Measurements from ENCODE around the gene AP1AR. TPM values are rescaled to one million over a fixed set of nuclear protein-coding genes. Genes with fewer than 3 reads are reported as not detected.

AP1AR gene
- total and polyA plus RNA-seq, 4 donors, result 7.6 to 14.7 (median 7.8) TPM

DNA sequence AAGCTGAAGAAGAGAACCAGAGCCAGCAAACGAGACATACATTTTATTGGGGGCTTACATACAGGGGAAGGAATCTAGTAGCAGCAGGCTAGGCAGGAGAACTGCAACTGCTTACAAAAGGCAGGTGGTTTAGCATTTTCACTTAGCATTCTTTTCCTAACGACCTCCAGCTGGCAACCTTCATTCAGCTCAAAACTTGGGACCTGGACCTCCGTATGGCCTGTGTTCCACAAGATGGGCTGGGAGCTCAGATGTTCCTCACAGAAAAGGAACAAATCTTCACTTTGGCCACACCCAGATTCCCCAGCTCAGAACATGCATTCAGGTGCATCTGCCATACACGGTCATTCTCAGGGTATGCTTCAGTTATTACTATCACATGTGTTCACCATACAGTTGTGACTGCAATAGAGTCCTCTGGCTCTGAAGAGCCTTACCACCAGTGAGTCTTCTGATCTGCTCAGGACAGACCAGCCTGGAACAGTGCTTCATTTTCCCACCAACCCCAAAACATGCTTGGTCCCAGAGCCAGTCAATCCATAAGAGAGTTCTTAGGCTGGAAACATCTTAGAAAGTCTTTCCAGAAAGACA is 29.6 kb upstream of the AP1AR start (continued):
- TF ChIP-seq, protein P1, sequence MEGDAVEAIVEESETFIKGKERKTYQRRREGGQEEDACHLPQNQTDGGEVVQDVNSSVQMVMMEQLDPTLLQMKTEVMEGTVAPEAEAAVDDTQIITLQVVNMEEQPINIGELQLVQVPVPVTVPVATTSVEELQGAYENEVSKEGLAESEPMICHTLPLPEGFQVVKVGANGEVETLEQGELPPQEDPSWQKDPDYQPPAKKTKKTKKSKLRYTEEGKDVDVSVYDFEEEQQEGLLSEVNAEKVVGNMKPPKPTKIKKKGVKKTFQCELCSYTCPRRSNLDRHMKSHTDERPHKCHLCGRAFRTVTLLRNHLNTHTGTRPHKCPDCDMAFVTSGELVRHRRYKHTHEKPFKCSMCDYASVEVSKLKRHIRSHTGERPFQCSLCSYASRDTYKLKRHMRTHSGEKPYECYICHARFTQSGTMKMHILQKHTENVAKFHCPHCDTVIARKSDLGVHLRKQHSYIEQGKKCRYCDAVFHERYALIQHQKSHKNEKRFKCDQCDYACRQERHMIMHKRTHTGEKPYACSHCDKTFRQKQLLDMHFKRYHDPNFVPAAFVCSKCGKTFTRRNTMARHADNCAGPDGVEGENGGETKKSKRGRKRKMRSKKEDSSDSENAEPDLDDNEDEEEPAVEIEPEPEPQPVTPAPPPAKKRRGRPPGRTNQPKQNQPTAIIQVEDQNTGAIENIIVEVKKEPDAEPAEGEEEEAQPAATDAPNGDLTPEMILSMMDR (IDR thresholded peaks at IDR 0.05; ENCODE audit: low read depth, low read length, missing input control), result no peak
- no peak for TF ChIP-seq RAD21 (IDR thresholded peaks at IDR 0.05)

- H3K27ac ChIP-seq (ENCODE audit: low read depth in 1 of 2, low read length in 2 of 2), result no peak overlapping the region
- H3K27me3 ChIP-seq (ENCODE audit: control insufficient read depth in 4 of 4, insufficient read depth in 4 of 4, low read length in 3 of 4), result no peaks in the 10 kb centered on the region
- TF ChIP-seq, protein P2, sequence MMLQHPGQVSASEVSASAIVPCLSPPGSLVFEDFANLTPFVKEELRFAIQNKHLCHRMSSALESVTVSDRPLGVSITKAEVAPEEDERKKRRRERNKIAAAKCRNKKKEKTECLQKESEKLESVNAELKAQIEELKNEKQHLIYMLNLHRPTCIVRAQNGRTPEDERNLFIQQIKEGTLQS (IDR thresholded peaks at IDR 0.05), result no peak
- peak in 1 of 2 donors; percentile 33 for TF ChIP-seq HNF4A (conservative IDR thresholded peaks at IDR 0.05)
- no peak for TF ChIP-seq MAX (IDR thresholded peaks at IDR 0.05)
- TF ChIP-seq YY1 (IDR thresholded peaks at IDR 0.05), result no peak
- TF ChIP-seq SP1 (IDR thresholded peaks at IDR 0.05), result no peak
- no peak for TF ChIP-seq GABPA (IDR thresholded peaks at IDR 0.05 in 1 of 2, conservative IDR thresholded peaks at IDR 0.05 in 1 of 2)
- no peak for TF ChIP-seq FOXA2 (IDR thresholded peaks at IDR 0.05)
- H3K9me3 ChIP-seq (ENCODE audit: control insufficient read depth in 4 of 4, low read length in 3 of 4), result no peaks in the 10 kb centered on the region
- no peak overlapping the region for H3K9ac ChIP-seq (ENCODE audit: low read depth in 1 of 2, low read length in 2 of 2)
- 42% methylated on average over 1 of the region's 1 CpG for WGBS
- H3K4me3 ChIP-seq (ENCODE audit: low read depth in 1 of 3, low read length in 3 of 3), result no peak overlapping the region
- H3K36me3 ChIP-seq (ENCODE audit: control insufficient read depth in 4 of 4, insufficient read depth in 3 of 4, low read depth in 1 of 4, low read length in 3 of 4), result no peaks in the 10 kb centered on the region
- H3K4me1 ChIP-seq (ENCODE audit: control insufficient read depth in 4 of 4, insufficient read depth in 4 of 4, low read length in 3 of 4), result no peaks in the 10 kb centered on the region
- DNase-seq (ENCODE audit: low spot score), result no peak
Measured at GRCh38 chr4:112203593-112203992, 28.0 kb upstream of the AP1AR start.

GRCh38 chr4:112206431-112206830 is 25.2 kb upstream of the AP1AR start:
- H3K36me3 ChIP-seq (ENCODE audit: control insufficient read depth in 4 of 4, insufficient read depth in 3 of 4, low read depth in 1 of 4, low read length in 3 of 4), result no peaks in the 10 kb centered on the region
- no peak for TF ChIP-seq YY1 (IDR thresholded peaks at IDR 0.05)
- TF ChIP-seq RAD21 (IDR thresholded peaks at IDR 0.05), result no peak
- TF ChIP-seq TAF1 (conservative IDR thresholded peaks at IDR 0.05), result no peak
- TF ChIP-seq RXRA (IDR thresholded peaks at IDR 0.05), result no peak
- TF ChIP-seq EGR1 (IDR thresholded peaks at IDR 0.05; ENCODE audit: low read depth in 2 of 2), result no peak
- TF ChIP-seq, protein P2 (IDR thresholded peaks at IDR 0.05), result no peak
- TF ChIP-seq MAX (IDR thresholded peaks at IDR 0.05), result no peak
- TF ChIP-seq, protein P3, sequence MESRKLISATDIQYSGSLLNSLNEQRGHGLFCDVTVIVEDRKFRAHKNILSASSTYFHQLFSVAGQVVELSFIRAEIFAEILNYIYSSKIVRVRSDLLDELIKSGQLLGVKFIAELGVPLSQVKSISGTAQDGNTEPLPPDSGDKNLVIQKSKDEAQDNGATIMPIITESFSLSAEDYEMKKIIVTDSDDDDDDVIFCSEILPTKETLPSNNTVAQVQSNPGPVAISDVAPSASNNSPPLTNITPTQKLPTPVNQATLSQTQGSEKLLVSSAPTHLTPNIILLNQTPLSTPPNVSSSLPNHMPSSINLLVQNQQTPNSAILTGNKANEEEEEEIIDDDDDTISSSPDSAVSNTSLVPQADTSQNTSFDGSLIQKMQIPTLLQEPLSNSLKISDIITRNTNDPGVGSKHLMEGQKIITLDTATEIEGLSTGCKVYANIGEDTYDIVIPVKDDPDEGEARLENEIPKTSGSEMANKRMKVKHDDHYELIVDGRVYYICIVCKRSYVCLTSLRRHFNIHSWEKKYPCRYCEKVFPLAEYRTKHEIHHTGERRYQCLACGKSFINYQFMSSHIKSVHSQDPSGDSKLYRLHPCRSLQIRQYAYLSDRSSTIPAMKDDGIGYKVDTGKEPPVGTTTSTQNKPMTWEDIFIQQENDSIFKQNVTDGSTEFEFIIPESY (IDR thresholded peaks at IDR 0.05), result no peak
- TF ChIP-seq NR2F2 (IDR thresholded peaks at IDR 0.05), result no peak
- TF ChIP-seq SP1 (IDR thresholded peaks at IDR 0.05), result no peak
- no peak for TF ChIP-seq FOXA2 (IDR thresholded peaks at IDR 0.05)
- no peak for TF ChIP-seq HNF4A (conservative IDR thresholded peaks at IDR 0.05)
- no peak for TF ChIP-seq FOXA1 (IDR thresholded peaks at IDR 0.05)
- TF ChIP-seq REST (IDR thresholded peaks at IDR 0.05), result no peak
- H3K9ac ChIP-seq (ENCODE audit: low read depth in 1 of 2, low read length in 2 of 2), result no peak overlapping the region
- WGBS, result 75% methylated on average over 2 of the region's 2 CpGs
- no peak for DNase-seq (ENCODE audit: low spot score)
- no peaks in the 10 kb centered on the region for H3K9me3 ChIP-seq (ENCODE audit: control insufficient read depth in 4 of 4, low read length in 3 of 4)
- H3K4me1 ChIP-seq (ENCODE audit: control insufficient read depth in 4 of 4, insufficient read depth in 4 of 4, low read length in 3 of 4), result no peaks in the 10 kb centered on the region
- H3K27me3 ChIP-seq (ENCODE audit: control insufficient read depth in 4 of 4, insufficient read depth in 4 of 4, low read length in 3 of 4), result no peaks in the 10 kb centered on the region
- H3K27ac ChIP-seq (ENCODE audit: low read depth in 1 of 2, low read length in 2 of 2), result no peak overlapping the region
- H3K4me3 ChIP-seq (ENCODE audit: low read depth in 1 of 3, low read length in 3 of 3), result no peak overlapping the region
